NCI-H1105 treated with DMSO at 0.1 percent for 48 hours (cell line): ENCODE results near the gene PIEZO2.
"Not testable (repeated sequence)": the region's sequence is repeated elsewhere in the genome, so short reads cannot be mapped to it uniquely, and the experiment has no call there.

ENCODE experiments used
- DNase-seq: peaks from one replicate; lab custom pipeline; 2025; lab: John Stamatoyannopoulos, UW

PIEZO2 gene

GRCh38 chr18:10927286-10927992, 221.9 kb downstream of the PIEZO2 start:
- no peak for DNase-seq

GRCh38 chr18:10926621-10927161, 222.7 kb downstream of the PIEZO2 start:
- no peak for DNase-seq

GRCh38 chr18:10924290-10924689, 225.1 kb downstream of the PIEZO2 start:
- DNase-seq, result no peak

GRCh38 chr18:10923551-10924070, 225.8 kb downstream of the PIEZO2 start:
- no peak for DNase-seq

GRCh38 chr18:10923141-10923540, 226.2 kb downstream of the PIEZO2 start:
- no peak for DNase-seq

GRCh38 chr18:10922712-10923111, 226.7 kb downstream of the PIEZO2 start:
- DNase-seq, result not testable (repeated sequence)

GRCh38 chr18:10920309-10920708, 229.1 kb downstream of the PIEZO2 start:
- not testable (repeated sequence) for DNase-seq

GRCh38 chr18:10919851-10920250, 229.5 kb downstream of the PIEZO2 start:
- no peak for DNase-seq

GRCh38 chr18:10916865-10917264, 232.5 kb downstream of the PIEZO2 start:
- DNase-seq, result no peak

GRCh38 chr18:10916387-10916786, 233.0 kb downstream of the PIEZO2 start:
- DNase-seq, result no peak

- DNase-seq, result not testable (repeated sequence)
These were observed 233.6 kb downstream of the PIEZO2 start for GRCh38 chr18:10915748-10916147.

- not testable (repeated sequence) for DNase-seq
These were observed 234.8 kb downstream of the PIEZO2 start for GRCh38 chr18:10914610-10915009.

GRCh38 chr18:10913919-10914318, 235.4 kb downstream of the PIEZO2 start:
- no peak for DNase-seq

- no peak for DNase-seq
These were observed 236.4 kb downstream of the PIEZO2 start for GRCh38 chr18:10912790-10913545.

GRCh38 chr18:10909724-10910123, 239.6 kb downstream of the PIEZO2 start:
- no peak for DNase-seq

- DNase-seq, result no peak
These were observed 240.6 kb downstream of the PIEZO2 start for GRCh38 chr18:10908760-10909159.

- no peak for DNase-seq
These were observed 241.6 kb downstream of the PIEZO2 start for GRCh38 chr18:10907749-10908148.

- DNase-seq, result no peak
These were observed 248.0 kb downstream of the PIEZO2 start for GRCh38 chr18:10901329-10901728.

- DNase-seq, result no peak
These were observed 248.9 kb downstream of the PIEZO2 start for GRCh38 chr18:10900435-10900834.

GRCh38 chr18:10899481-10899880, 249.9 kb downstream of the PIEZO2 start:
- no peak for DNase-seq

- no peak for DNase-seq
These were observed 250.9 kb downstream of the PIEZO2 start for GRCh38 chr18:10898417-10898974.

GRCh38 chr18:10896851-10897250, 252.5 kb downstream of the PIEZO2 start:
- no peak for DNase-seq

GRCh38 chr18:10895976-10896375, 253.4 kb downstream of the PIEZO2 start:
- no peak for DNase-seq
